Measurements from ENCODE around the gene BAD.

DNA sequence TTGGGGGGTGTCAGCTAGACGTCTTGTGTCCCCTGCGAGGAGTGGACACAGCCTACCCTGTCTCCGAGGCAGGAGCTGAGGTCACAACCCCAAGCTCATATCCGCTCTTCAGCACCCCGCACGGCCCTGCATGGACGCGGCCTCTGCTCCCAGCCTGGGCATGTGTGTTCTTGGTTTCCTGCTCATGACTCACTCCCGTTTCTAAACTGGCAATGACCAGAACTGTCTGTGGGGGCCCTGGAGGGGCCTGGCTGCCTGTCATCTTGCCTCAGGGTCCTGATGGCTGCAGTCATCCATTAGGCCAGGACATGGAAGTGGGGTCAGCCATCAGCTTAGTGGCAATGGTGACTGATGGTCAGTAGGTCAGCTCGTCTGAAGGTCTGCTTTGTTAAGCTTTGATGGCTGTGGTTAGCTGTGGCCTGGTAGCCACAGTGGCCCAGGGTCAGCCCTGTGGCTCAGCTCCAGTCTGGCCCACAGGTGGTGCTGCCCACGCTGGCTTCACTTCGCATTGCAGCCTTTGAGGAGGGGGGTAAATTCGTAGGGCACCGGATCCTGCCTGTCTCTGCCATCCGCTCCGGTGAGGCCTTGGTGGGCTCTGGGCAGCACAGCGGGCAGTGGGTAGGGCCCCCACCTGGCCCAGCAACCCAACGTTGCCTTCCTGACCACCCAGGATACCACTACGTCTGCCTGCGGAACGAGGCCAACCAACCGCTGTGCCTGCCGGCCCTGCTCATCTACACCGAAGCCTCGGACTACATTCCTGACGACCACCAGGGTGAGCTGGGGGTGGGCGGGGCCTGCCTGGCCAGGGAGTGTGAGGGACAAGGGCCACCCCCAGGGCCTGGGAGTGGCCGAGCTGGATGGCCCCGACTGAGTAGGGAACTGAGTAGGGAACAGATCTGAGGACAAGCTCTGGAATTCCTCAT, 21.2 kb downstream of the BAD start:
- TF ChIP-seq POLR2A (IDR thresholded peaks at IDR 0.05) (no peak), CTCF (IDR thresholded peaks at IDR 0.05) (no peak), POLR2AphosphoS5 (IDR thresholded peaks at IDR 0.05) (no peak)
